Psoas muscle (tissue), 8 donors: Measurements from ENCODE around the gene CRACDL. TPM values are rescaled to one million over a fixed set of nuclear protein-coding genes. Genes with fewer than 3 reads are reported as not detected.

Source experiments
- ATAC-seq, 4 donors: fragments of 200-7000 bp; cut with Tn5 transposase; one replicate each; pipeline ENCODE4 v1.9.1; 2020; ENCODE audit warnings: moderate library complexity in 3 of 4, mild to moderate bottlenecking in 2 of 4
- DNase-seq, 2 donors: peaks; one replicate each; pipeline ENCODE4 v3.0.0-alpha.2; 2020
- H3K27ac ChIP-seq: fragments of 200-600 bp; one replicate; pipeline ENCODE4 v1.8.0; 2022
- H3K27me3 ChIP-seq, 3 donors: fragments of 200-600 bp in 1 of 3; one replicate each; pipeline versions ENCODE4 v1.6.1 to v1.8.0; 2013 to 2022; ENCODE audit warnings: low read length in 2 of 3, mild to moderate bottlenecking in 2 of 3, moderate library complexity in 1 of 3; ENCODE audit not compliant: insufficient read depth in 3 of 3
- H3K36me3 ChIP-seq, 2 donors: fragments of 200-600 bp in 1 of 2; one replicate each; pipeline versions ENCODE4 v1.6.1 to v1.8.0; 2013 to 2022; ENCODE audit warnings: low read depth in 1 of 2, mild to moderate bottlenecking in 1 of 2, moderate library complexity in 1 of 2; ENCODE audit not compliant: insufficient read depth in 1 of 2
- H3K4me1 ChIP-seq: fragments of 200-600 bp; one replicate; pipeline ENCODE4 v1.8.0; 2022
- H3K4me3 ChIP-seq: fragments of 200-600 bp; one replicate; pipeline ENCODE4 v1.8.0; 2022; ENCODE audit warnings: mild to moderate bottlenecking
- H3K9me3 ChIP-seq: fragments of 200-600 bp; one replicate; pipeline ENCODE4 v1.8.0; 2022
- WGBS, 3 donors: extraction: QIAGEN DNeasy Blood & Tissue Kit; methylation state at CpG; one replicate each; pipeline versions ENCODE4 v1.1.6 to v1.1.7; 2013; 5-methylcytosine and 5-hydroxymethylcytosine counted together
- intact Hi-C, 2 donors: fragments of 100-400 bp; cut with DNase I; formaldehyde crosslinking; loops; one replicate each; pipeline versions ENCODE4 v1.11.0 to v1.14.2; 2022
- polyA plus RNA-seq, 3 donors: library from polyadenylated mRNA; stranded (reverse); fragments of 200-250 nt; gene quantifications; one replicate each; pipeline ENCODE4 v1.2.3, GENCODE V29; 2013
- total RNA-seq, 4 donors: library from RNA; stranded (reverse); fragmentation: NEBNext Ultra II Directional in 2 of 4; extraction: Animal tissue kit (Norgen Biotek cat#: 25700) in 2 of 4; gene quantifications; one replicate each; pipeline versions ENCODE4 v1.2.1 to v1.2.4, GENCODE V29; 2021 to 2023
- TF ChIP-seq, protein P1 (sequence below): fragments of 200-600 bp; IDR thresholded peaks from one replicate; pipeline ENCODE4 v1.8.0; 2022; ENCODE audit warnings: antibody characterized with exemption
- donor health status: healthy with polysubstance abuse.
- donor health status: DM: no; HTN: no; CAD: no; lungs with moderate emphysema.
- donor health status: Bipolar disorder and iron deficiency.
- donor health status: healthy.
- donor health status: DM: yes; HTN: yes; CAD: no.
- donor health status: DM: no; HTN: no; CAD: no.
- donor health status: DM: no; HTN: no; CAD: no.
- donor health status: DM: yes; HTN: yes; CAD: no.

CRACDL gene
- total and polyA plus RNA-seq, 7 donors: 0.97 to 3.1 (median 2.3) TPM

- 70 to 78% (median 73%) methylated on average over 7 of the region's 7 CpGs for WGBS, 3 donors
- intact Hi-C loops: no loop called here
- TF ChIP-seq, protein P1, sequence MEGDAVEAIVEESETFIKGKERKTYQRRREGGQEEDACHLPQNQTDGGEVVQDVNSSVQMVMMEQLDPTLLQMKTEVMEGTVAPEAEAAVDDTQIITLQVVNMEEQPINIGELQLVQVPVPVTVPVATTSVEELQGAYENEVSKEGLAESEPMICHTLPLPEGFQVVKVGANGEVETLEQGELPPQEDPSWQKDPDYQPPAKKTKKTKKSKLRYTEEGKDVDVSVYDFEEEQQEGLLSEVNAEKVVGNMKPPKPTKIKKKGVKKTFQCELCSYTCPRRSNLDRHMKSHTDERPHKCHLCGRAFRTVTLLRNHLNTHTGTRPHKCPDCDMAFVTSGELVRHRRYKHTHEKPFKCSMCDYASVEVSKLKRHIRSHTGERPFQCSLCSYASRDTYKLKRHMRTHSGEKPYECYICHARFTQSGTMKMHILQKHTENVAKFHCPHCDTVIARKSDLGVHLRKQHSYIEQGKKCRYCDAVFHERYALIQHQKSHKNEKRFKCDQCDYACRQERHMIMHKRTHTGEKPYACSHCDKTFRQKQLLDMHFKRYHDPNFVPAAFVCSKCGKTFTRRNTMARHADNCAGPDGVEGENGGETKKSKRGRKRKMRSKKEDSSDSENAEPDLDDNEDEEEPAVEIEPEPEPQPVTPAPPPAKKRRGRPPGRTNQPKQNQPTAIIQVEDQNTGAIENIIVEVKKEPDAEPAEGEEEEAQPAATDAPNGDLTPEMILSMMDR: no peak
These were observed 68.3 kb downstream of the CRACDL start for GRCh38 chr2:98867539-98868309.

GRCh38 chr2:98866033-98866432 is 70.0 kb downstream of the CRACDL start:
- Histone ChIP-seq H3K27ac (no peak overlapping the region), H3K27me3 (no peaks in the 10 kb centered on the region), H3K4me3 (no peak overlapping the region), H3K4me1 (peaks cover 6% of the 10 kb centered on the region), H3K9me3 (peaks cover 9% of the 10 kb centered on the region), H3K36me3 (no peaks in the 10 kb centered on the region)
- TF ChIP-seq, protein P1: no peak
- 83 to 84% (median 84%) methylated on average over 3 of the region's 3 CpGs for WGBS, 3 donors
- intact Hi-C loops: no loop called here
- DNase-seq (no peak), ATAC-seq (no peak)

More at GRCh38 chr2:98867539-98868309, 68.3 kb downstream of the CRACDL start:
- Histone ChIP-seq H3K9me3 (peaks cover 5% of the 10 kb centered on the region), H3K27me3 (no peaks in the 10 kb centered on the region), H3K4me1 (peaks cover 6% of the 10 kb centered on the region), H3K36me3 (no peaks in the 10 kb centered on the region), H3K4me3 (no peak overlapping the region), H3K27ac (no peak overlapping the region)
- ATAC-seq (no peak), DNase-seq (no peak)

DNA sequence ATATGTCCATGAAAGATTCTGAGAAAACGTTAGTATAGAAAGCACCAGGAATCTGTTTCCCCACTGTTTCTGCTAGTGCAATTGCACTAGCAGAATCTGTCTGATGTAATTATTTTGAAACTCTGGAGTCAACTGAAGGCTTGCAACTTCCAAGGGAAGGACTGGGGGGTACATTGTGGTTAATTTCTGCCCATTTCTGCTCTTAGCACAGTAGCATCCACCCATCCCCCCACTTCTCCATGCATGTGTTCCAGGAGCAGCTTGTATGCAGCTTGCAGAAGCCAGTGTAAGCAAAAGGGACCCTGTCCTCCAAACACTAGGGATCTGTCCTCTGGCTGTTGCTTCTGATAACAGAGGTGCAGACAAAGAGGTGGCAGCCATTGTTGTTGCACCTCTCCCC is 74.4 kb downstream of the CRACDL start:
- Histone ChIP-seq H3K9me3 (peaks cover 25% of the 10 kb centered on the region), H3K27ac (no peak overlapping the region), H3K36me3 (no peaks in the 10 kb centered on the region), H3K27me3 (peaks cover 0 to 4% (median 2%) of the 10 kb centered on the region in 3 donors), H3K4me1 (no peaks in the 10 kb centered on the region), H3K4me3 (no peak overlapping the region)
- no peak for ATAC-seq
- intact Hi-C loops: no loop called here
- DNase-seq: no peak
- TF ChIP-seq, protein P1: no peak
- 61 to 80% (median 73%) methylated on average over 1 of the region's 1 CpG for whole genome bisulfite sequencing, 3 donors

GRCh38 chr2:98859323-98859722 is 76.7 kb downstream of the CRACDL start:
- intact Hi-C loops: no loop called here
- no peak overlapping the region for H3K27ac ChIP-seq
- peaks cover 0 to 7% (median 2%) of the 10 kb centered on the region in 3 donors for H3K27me3 ChIP-seq
- ATAC-seq (no peak), DNase-seq (no peak)
- H3K36me3 ChIP-seq: no peaks in the 10 kb centered on the region
- no peak overlapping the region for H3K4me3 ChIP-seq
- TF ChIP-seq, protein P1: no peak
- no peaks in the 10 kb centered on the region for H3K4me1 ChIP-seq
- WGBS, 3 donors: 89 to 93% (median 92%) methylated on average over 2 of the region's 2 CpGs
- peaks cover 25% of the 10 kb centered on the region for H3K9me3 ChIP-seq
